K562 (cell line): ENCODE data around the gene LIN28A. TPM values are rescaled to one million over a fixed set of nuclear protein-coding genes. Genes with fewer than 3 reads are reported as not detected.

ENCODE experiments used
- CEBPG ChIP-seq, 3 experiments: fragments of 200-800 bp in 1 of 3; sonication (Bioruptor generic) in 1 of 3; sonication (generic) in 1 of 3; formaldehyde crosslinking in 1 of 3; IDR thresholded peaks in 2 of 3; conservative IDR thresholded peaks in 1 of 3; 2 replicates each; pipeline versions ENCODE4 v1.6.1 to v1.8.0; 2016 to 2022; ENCODE audit warnings: missing compliant biosample characterization in 2 of 3, missing genetic modification characterization in 2 of 3, mild to moderate bottlenecking in 1 of 3, missing genetic modification reagents in 1 of 3
- CHD2 ChIP-seq: IDR thresholded peaks from 2 replicates; pipeline ENCODE4 v1.6.1; 2011; ENCODE audit warnings: low read depth, low read length
- CXXC5 ChIP-seq: fragments of 250-450 bp; sonication (Bioruptor Pico); IDR thresholded peaks from 2 replicates; pipeline ENCODE4 v1.8.0; 2022; ENCODE audit warnings: inconsistent platforms, mild to moderate bottlenecking, moderate library complexity
- ETV1 ChIP-seq: fragments of 450-650 bp; conservative IDR thresholded peaks from 2 replicates; pipeline ENCODE4 v1.6.1; 2016; ENCODE audit warnings: missing genetic modification characterization, control low read depth, low read depth, missing compliant biosample characterization
- HDAC1 ChIP-seq, 2 experiments: fragments of 450-650 bp; IDR thresholded peaks; 2 replicates each; pipeline ENCODE4 v1.6.1; 2016 to 2017; ENCODE audit warnings: inconsistent platforms in 1 of 2, mild to moderate bottlenecking in 1 of 2, moderate library complexity in 1 of 2
- JUN ChIP-seq, 2 experiments: sonication (generic) in 1 of 2; formaldehyde crosslinking in 1 of 2; IDR thresholded peaks; 2 replicates each; pipeline versions ENCODE4 v1.6.1 to v1.8.0; 2012 to 2022; ENCODE audit warnings: borderline replicate concordance in 2 of 2, mild to moderate bottlenecking in 2 of 2, improper control_type of control experiment in 1 of 2, low read depth in 1 of 2, low read length in 1 of 2, missing genetic modification reagents in 1 of 2
- LCOR ChIP-seq: sonication (generic); formaldehyde crosslinking; IDR thresholded peaks from 2 replicates; pipeline ENCODE4 v1.8.0; 2022; ENCODE audit warnings: mild to moderate bottlenecking, missing genetic modification reagents
- MAZ ChIP-seq, 2 experiments: fragments of 450-650 bp in 1 of 2; sonication (generic) in 1 of 2; formaldehyde crosslinking; IDR thresholded peaks in 1 of 2; conservative IDR thresholded peaks in 1 of 2; 2 replicates each; pipeline versions ENCODE4 v1.4.0 to v1.5.0; 2020; ENCODE audit warnings: mild to moderate bottlenecking in 1 of 2, missing genetic modification reagents in 1 of 2
- MECOM ChIP-seq: fragments of 250-450 bp; sonication (Bioruptor Pico); IDR thresholded peaks from 2 replicates; pipeline ENCODE4 v1.8.0; 2022; ENCODE audit warnings: inconsistent platforms
- MEF2A ChIP-seq: IDR thresholded peaks from 2 replicates; pipeline ENCODE4 v1.6.1; 2011; ENCODE audit warnings: low read depth, mild to moderate bottlenecking, low read length, moderate library complexity; ENCODE audit not compliant: control insufficient read depth
- MYC ChIP-seq, 2 experiments: fragments of 250-450 bp in 1 of 2; sonication (Bioruptor Pico) in 1 of 2; IDR thresholded peaks; 2 replicates each; pipeline versions ENCODE4 v1.5.1 to v1.6.1; 2012 to 2021; ENCODE audit warnings: low read depth in 2 of 2, borderline replicate concordance in 1 of 2, improper control_type of control experiment in 1 of 2, low read length in 1 of 2, mild to moderate bottlenecking in 1 of 2, moderate library complexity in 1 of 2
- MYNN ChIP-seq, 2 experiments: sonication (generic); formaldehyde crosslinking in 1 of 2; IDR thresholded peaks; 2 replicates each; pipeline versions ENCODE4 v1.5.0 to v1.6.1; 2016 to 2020; ENCODE audit warnings: antibody characterized with exemption in 1 of 2, missing genetic modification reagents in 1 of 2
- NRF1 ChIP-seq, 2 experiments: fragments of 450-650 bp; IDR thresholded peaks in 1 of 2; conservative IDR thresholded peaks in 1 of 2; 2 replicates each; pipeline ENCODE4 v1.6.1; 2014; ENCODE audit warnings: mild to moderate bottlenecking in 2 of 2
- OTX1 ChIP-seq: fragments of 450-650 bp; formaldehyde crosslinking; IDR thresholded peaks from 2 replicates; pipeline ENCODE4 v1.4.0; 2022; ENCODE audit warnings: mild to moderate bottlenecking
- RBBP5 ChIP-seq: fragments of 200-600 bp; sonication (generic); IDR thresholded peaks from 2 replicates; pipeline ENCODE4 v1.6.1; 2012; ENCODE audit warnings: borderline replicate concordance, mild to moderate bottlenecking, low read length, control low read depth, inconsistent platforms; ENCODE audit not compliant: insufficient read depth, poor library complexity, severe bottlenecking
- RBM22 ChIP-seq: fragments of 200-400 bp; formaldehyde crosslinking; IDR thresholded peaks from 2 replicates; pipeline ENCODE4 v1.6.1; 2018; ENCODE audit warnings: low read length, low read depth; ENCODE audit not compliant: poor library complexity, severe bottlenecking
- SMARCE1 ChIP-seq: fragments of 450-650 bp; IDR thresholded peaks from 2 replicates; pipeline ENCODE4 v1.7.1; 2016; ENCODE audit warnings: mild to moderate bottlenecking
- TCF3 ChIP-seq: sonication (generic); formaldehyde crosslinking; IDR thresholded peaks from 2 replicates; pipeline ENCODE4 v1.4.0; 2020; ENCODE audit warnings: mild to moderate bottlenecking, missing genetic modification reagents
- ZBTB7A ChIP-seq: IDR thresholded peaks from 2 replicates; pipeline ENCODE4 v1.6.1; 2011; ENCODE audit warnings: low read depth, mild to moderate bottlenecking, low read length, moderate library complexity, borderline replicate concordance; ENCODE audit not compliant: control insufficient read depth
- ZNF431 ChIP-seq: sonication (generic); formaldehyde crosslinking; IDR thresholded peaks from 2 replicates; pipeline ENCODE4 v1.8.0; 2022; ENCODE audit warnings: mild to moderate bottlenecking, missing genetic modification reagents
- ZNF717 ChIP-seq: fragments of 250-450 bp; sonication (Bioruptor Pico); IDR thresholded peaks from 2 replicates; pipeline ENCODE4 v1.5.0; 2021
- polyA plus RNA-seq, 8 experiments: library from polyadenylated mRNA; depleted of rRNA in 4 of 8; stranded (reverse) in 5 of 8; unstranded in 3 of 8; fragments of >200 nt; fragmentation: Nextera tagmentation in 2 of 8; fragmentation: Illumina TruSeq in 1 of 8; extraction: Ambion mirVana in 2 of 8; extraction: Trizol in 1 of 8; gene quantifications; 2 replicates each; pipeline versions ENCODE4 v1.2.1 to v1.2.3, GENCODE V29; 2011 to 2014; ENCODE audit warnings: inconsistent platforms in 1 of 8, missing spikeins in 1 of 8
- total RNA-seq, 7 experiments: library from RNA; depleted of rRNA in 6 of 7; stranded (reverse); fragments of >200 nt in 6 of 7; fragmentation: Illumina TruSeq in 2 of 7; extraction: Trizol in 2 of 7; gene quantifications; 2 replicates each; pipeline versions ENCODE4 v1.2.1 to v1.2.3, GENCODE V29; 2011 to 2021; ENCODE audit warnings: low replicate concordance in 1 of 7
- TF ChIP-seq, protein P1 (sequence below): fragments of 450-650 bp; conservative IDR thresholded peaks from 2 replicates; pipeline ENCODE4 v1.6.1; 2016; ENCODE audit warnings: missing genetic modification characterization, low read depth, mild to moderate bottlenecking, missing compliant biosample characterization, moderate library complexity
- TF ChIP-seq, protein P2 (sequence below): fragments of 450-650 bp; formaldehyde crosslinking; IDR thresholded peaks from 2 replicates; pipeline ENCODE4 v1.4.0; 2022; ENCODE audit warnings: missing genetic modification characterization

Gene LIN28A
- total and polyA plus RNA-seq, 9 of the 15 experiments (the other 6 are each of a cell fraction or from before 2014, with no cell fraction given), result 0.80 to 5.4 (median 3.9) TPM

GRCh38 chr1:26471498-26472319 lies 61.1 kb downstream of the LIN28A start (continued):
- peak in 1 of 2 experiments; percentile 89; a peak in 2 of 4 replicates for TF ChIP-seq HDAC1 (IDR thresholded peaks at IDR 0.05)
- peak; percentile 7 for TF ChIP-seq CHD2
- TF ChIP-seq JUN (IDR thresholded peaks at IDR 0.05; ENCODE audit: borderline replicate concordance, low read depth, low read length), result 0 out of 2 replicates have a peak, but pooled peaks have one; percentile 5
- no peak for TF ChIP-seq JUN (CRISPR knock-in tag; IDR thresholded peaks at IDR 0.05; ENCODE audit: borderline replicate concordance)
- 0 out of 2 replicates have a peak, but pooled peaks have one; percentile 62 for TF ChIP-seq ZNF431
- TF ChIP-seq MECOM (CRISPR knock-in tag), result 0 out of 2 replicates have a peak, but pooled peaks have one; percentile 18
- peak; percentile 40; the same call in 1 of the 2 replicates for TF ChIP-seq CXXC5 (CRISPR knock-in tag)
- TF ChIP-seq SMARCE1, result peak; percentile 58
- TF ChIP-seq ZNF717 (CRISPR knock-in tag), result no peak
- TF ChIP-seq, protein P1, sequence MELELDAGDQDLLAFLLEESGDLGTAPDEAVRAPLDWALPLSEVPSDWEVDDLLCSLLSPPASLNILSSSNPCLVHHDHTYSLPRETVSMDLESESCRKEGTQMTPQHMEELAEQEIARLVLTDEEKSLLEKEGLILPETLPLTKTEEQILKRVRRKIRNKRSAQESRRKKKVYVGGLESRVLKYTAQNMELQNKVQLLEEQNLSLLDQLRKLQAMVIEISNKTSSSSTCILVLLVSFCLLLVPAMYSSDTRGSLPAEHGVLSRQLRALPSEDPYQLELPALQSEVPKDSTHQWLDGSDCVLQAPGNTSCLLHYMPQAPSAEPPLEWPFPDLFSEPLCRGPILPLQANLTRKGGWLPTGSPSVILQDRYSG (tag), result peak; percentile 62; the same call in 1 of the 2 replicates
- 0 out of 2 replicates have a peak, but pooled peaks have one; percentile 47 for TF ChIP-seq MYNN (IDR thresholded peaks at IDR 0.05)
- TF ChIP-seq MYNN (CRISPR knock-in tag; IDR thresholded peaks at IDR 0.05), result no peak
- peak; percentile 40; the same call in 1 of the 2 replicates for TF ChIP-seq LCOR (CRISPR knock-in tag)
- no peak for TF ChIP-seq CEBPG (CRISPR knock-in tag; IDR thresholded peaks at IDR 0.05)
- peak in 1 of 2 experiments; percentile 51; a peak in 2 of 4 replicates for TF ChIP-seq CEBPG (tag; conservative IDR thresholded peaks at IDR 0.05 in 1 of 2, IDR thresholded peaks at IDR 0.05 in 1 of 2)
- TF ChIP-seq MYC (IDR thresholded peaks at IDR 0.05; ENCODE audit: low read depth, low read length), result no peak
- TF ChIP-seq MYC (CRISPR knock-in tag; IDR thresholded peaks at IDR 0.05; ENCODE audit: borderline replicate concordance, low read depth), result peak; percentile 60; the same call in 1 of the 2 replicates
- TF ChIP-seq NRF1 (conservative IDR thresholded peaks at IDR 0.05 in 1 of 2, IDR thresholded peaks at IDR 0.05 in 1 of 2), result peak; percentile 53 to 62; a peak in 3 of 4 replicates
- TF ChIP-seq TCF3 (CRISPR knock-in tag), result peak; percentile 16; the same call in 1 of the 2 replicates
- TF ChIP-seq RBM22, result peak; percentile 90
- TF ChIP-seq ETV1 (tag), result 0 out of 2 replicates have a peak, but pooled peaks have one; percentile 7
- TF ChIP-seq RBBP5, result peak; percentile 27
- peak; percentile 48 for TF ChIP-seq ZBTB7A
- TF ChIP-seq MEF2A, result no peak
- TF ChIP-seq, protein P2, sequence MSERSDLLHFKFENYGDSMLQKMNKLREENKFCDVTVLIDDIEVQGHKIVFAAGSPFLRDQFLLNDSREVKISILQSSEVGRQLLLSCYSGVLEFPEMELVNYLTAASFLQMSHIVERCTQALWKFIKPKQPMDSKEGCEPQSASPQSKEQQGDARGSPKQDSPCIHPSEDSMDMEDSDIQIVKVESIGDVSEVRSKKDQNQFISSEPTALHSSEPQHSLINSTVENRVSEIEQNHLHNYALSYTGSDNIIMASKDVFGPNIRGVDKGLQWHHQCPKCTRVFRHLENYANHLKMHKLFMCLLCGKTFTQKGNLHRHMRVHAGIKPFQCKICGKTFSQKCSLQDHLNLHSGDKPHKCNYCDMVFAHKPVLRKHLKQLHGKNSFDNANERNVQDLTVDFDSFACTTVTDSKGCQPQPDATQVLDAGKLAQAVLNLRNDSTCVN (CRISPR knock-in tag), result 0 out of 2 replicates have a peak, but pooled peaks have one; percentile 80
- TF ChIP-seq MAZ (CRISPR knock-in tag; conservative IDR thresholded peaks at IDR 0.05 in 1 of 2, IDR thresholded peaks at IDR 0.05 in 1 of 2), result peak in 1 of 2 experiments; percentile 90; a peak in 3 of 4 replicates
- TF ChIP-seq OTX1 (CRISPR knock-in tag), result 0 out of 2 replicates have a peak, but pooled peaks have one; percentile 59
